Measurements from ENCODE around the gene GRK5.

- TF ChIP-seq, protein P1, sequence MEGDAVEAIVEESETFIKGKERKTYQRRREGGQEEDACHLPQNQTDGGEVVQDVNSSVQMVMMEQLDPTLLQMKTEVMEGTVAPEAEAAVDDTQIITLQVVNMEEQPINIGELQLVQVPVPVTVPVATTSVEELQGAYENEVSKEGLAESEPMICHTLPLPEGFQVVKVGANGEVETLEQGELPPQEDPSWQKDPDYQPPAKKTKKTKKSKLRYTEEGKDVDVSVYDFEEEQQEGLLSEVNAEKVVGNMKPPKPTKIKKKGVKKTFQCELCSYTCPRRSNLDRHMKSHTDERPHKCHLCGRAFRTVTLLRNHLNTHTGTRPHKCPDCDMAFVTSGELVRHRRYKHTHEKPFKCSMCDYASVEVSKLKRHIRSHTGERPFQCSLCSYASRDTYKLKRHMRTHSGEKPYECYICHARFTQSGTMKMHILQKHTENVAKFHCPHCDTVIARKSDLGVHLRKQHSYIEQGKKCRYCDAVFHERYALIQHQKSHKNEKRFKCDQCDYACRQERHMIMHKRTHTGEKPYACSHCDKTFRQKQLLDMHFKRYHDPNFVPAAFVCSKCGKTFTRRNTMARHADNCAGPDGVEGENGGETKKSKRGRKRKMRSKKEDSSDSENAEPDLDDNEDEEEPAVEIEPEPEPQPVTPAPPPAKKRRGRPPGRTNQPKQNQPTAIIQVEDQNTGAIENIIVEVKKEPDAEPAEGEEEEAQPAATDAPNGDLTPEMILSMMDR (IDR thresholded peaks at IDR 0.05): no peak
- TF ChIP-seq POLR2AphosphoS5 (IDR thresholded peaks at IDR 0.05): no peak
- TF ChIP-seq POLR2A (IDR thresholded peaks at IDR 0.05): no peak
Observed at GRCh38 chr10:119409906-119410305, 202.5 kb downstream of the GRK5 start.

All from prostate gland (tissue), 2 donors.